H1 (cell line): ENCODE results near the gene SLC38A2. TPM values are rescaled to one million over a fixed set of nuclear protein-coding genes. Genes with fewer than 3 reads are reported as not detected.

Experiments used
- CHD1 ChIP-seq: IDR thresholded peaks from 2 replicates; pipeline ENCODE4 v1.6.1; 2012; ENCODE audit warnings: low read depth, low read length, improper control_type of control experiment
- CREB1 ChIP-seq: IDR thresholded peaks from 2 replicates; pipeline ENCODE4 v1.6.1; 2012; ENCODE audit warnings: inconsistent platforms
- EP300 ChIP-seq, 2 experiments: IDR thresholded peaks; 1 replicate in 1 of 2; 2 replicates in 1 of 2; pipeline ENCODE4 v1.6.1; 2011 to 2012; ENCODE audit warnings: low read depth in 2 of 2, low read length in 2 of 2, mild to moderate bottlenecking in 2 of 2, borderline replicate concordance in 1 of 2, inconsistent platforms in 1 of 2, moderate library complexity in 1 of 2
- FOSL1 ChIP-seq: IDR thresholded peaks from 2 replicates; pipeline ENCODE4 v1.6.1; 2011; ENCODE audit warnings: mild to moderate bottlenecking, low read depth, low read length, moderate library complexity; ENCODE audit not compliant: insufficient read depth
- HDAC6 ChIP-seq: IDR thresholded peaks from one replicate; pipeline ENCODE4 v1.7.1; 2012; ENCODE audit warnings: low read depth, mild to moderate bottlenecking, inconsistent platforms, low read length, moderate library complexity
- KDM1A ChIP-seq: fragments of 200-600, 300-600 bp; sonication (generic); IDR thresholded peaks from 2 replicates; pipeline ENCODE4 v1.7.1; 2016; ENCODE audit warnings: mild to moderate bottlenecking, low read length, borderline replicate concordance
- MAFK ChIP-seq: IDR thresholded peaks from 2 replicates; pipeline ENCODE4 v1.6.1; 2012; ENCODE audit warnings: low read depth, mild to moderate bottlenecking, improper control_type of control experiment, low read length
- PHF8 ChIP-seq: fragments of 200-600 bp; sonication (generic); conservative IDR thresholded peaks from 2 replicates; pipeline ENCODE4 v1.7.1; 2012; ENCODE audit warnings: low read depth, mild to moderate bottlenecking, inconsistent platforms, low read length, moderate library complexity
- POLR2AphosphoS5 ChIP-seq: IDR thresholded peaks from 2 replicates; pipeline ENCODE4 v1.6.1; 2011; ENCODE audit warnings: low read depth, low read length
- RFX5 ChIP-seq: IDR thresholded peaks from 2 replicates; pipeline ENCODE4 v1.6.1; 2011; ENCODE audit warnings: low read depth, low read length, improper control_type of control experiment, borderline replicate concordance
- RXRA ChIP-seq: IDR thresholded peaks from 2 replicates; pipeline ENCODE4 v1.6.1; 2011; ENCODE audit warnings: low read depth, mild to moderate bottlenecking, low read length, moderate library complexity; ENCODE audit not compliant: insufficient read depth
- SIN3A ChIP-seq, 2 experiments: IDR thresholded peaks in 1 of 2; conservative IDR thresholded peaks in 1 of 2; 2 replicates each; pipeline ENCODE4 v1.6.1; 2011 to 2012; ENCODE audit warnings: low read length in 2 of 2, improper control_type of control experiment in 1 of 2, low read depth in 1 of 2, mild to moderate bottlenecking in 1 of 2
- SP4 ChIP-seq: IDR thresholded peaks from 2 replicates; pipeline ENCODE4 v1.6.1; 2012; ENCODE audit warnings: low read length, inconsistent platforms
- TBP ChIP-seq: IDR thresholded peaks from 2 replicates; pipeline ENCODE4 v1.6.1; 2011; ENCODE audit warnings: low read depth, low read length, improper control_type of control experiment
- TCF12 ChIP-seq: IDR thresholded peaks from 2 replicates; pipeline ENCODE4 v1.6.1; 2011; ENCODE audit warnings: low read depth, mild to moderate bottlenecking, low read length
- ZNF274 ChIP-seq: IDR thresholded peaks from 2 replicates; pipeline ENCODE4 v1.7.0; 2012; ENCODE audit warnings: low read length, borderline replicate concordance; ENCODE audit errors: extremely low read depth
- polyA plus RNA-seq, 7 experiments: library from polyadenylated mRNA; depleted of rRNA in 3 of 7; stranded (reverse) in 5 of 7; unstranded in 2 of 7; fragments of >200 nt in 5 of 7; fragments of 200-250 nt in 2 of 7; gene quantifications; 1 replicate in 5 of 7; 2 replicates in 1 of 7; 4 replicates in 1 of 7; pipeline versions ENCODE4 v1.2.1 to v1.2.3, GENCODE V29; 2011 to 2013; ENCODE audit warnings: missing spikeins in 2 of 7, mixed read lengths in 2 of 7
- total RNA-seq: library from RNA; stranded (reverse); fragmentation: NEBNext Ultra II Directional; extraction: Animal tissue kit (Norgen Biotek cat#: 25700); gene quantifications from 2 replicates; pipeline ENCODE4 v1.2.1, GENCODE V29; 2021
- TF ChIP-seq, protein P1 (sequence below): IDR thresholded peaks from 2 replicates; pipeline ENCODE4 v1.6.1; 2012; ENCODE audit warnings: inconsistent platforms

The SLC38A2 gene
- total and polyA plus RNA-seq, 2 of the 8 experiments (the other 6 are each of a cell fraction or from before 2014, with no cell fraction given) = 163 to 684 TPM

- TF ChIP-seq CHD1 (peak; percentile 60; the same call in 1 of the 2 replicates), TBP (no peak; the same call in 1 of the 2 replicates), RFX5 (no peak), TCF12 (no peak), FOSL1 (0 out of 2 replicates have a peak, but pooled peaks have one; percentile 1), MAFK (no peak), RXRA (no peak), EP300 (IDR thresholded peaks at IDR 0.05; ENCODE audit: borderline replicate concordance in 1 of 2, low read depth in 2 of 2, low read length in 2 of 2) (no peak), POLR2AphosphoS5 (peak; percentile 91), HDAC6 (no peak), PHF8 (0 out of 2 replicates have a peak, but pooled peaks have one; percentile 45), ZNF274 (no peak), CREB1 (no peak), SIN3A (conservative IDR thresholded peaks at IDR 0.05 in 1 of 2, IDR thresholded peaks at IDR 0.05 in 1 of 2; ENCODE audit: low read depth in 1 of 2, low read length in 2 of 2) (0 out of 4 replicates have a peak, but pooled peaks of 1 of the 2 experiments have one; percentile 64), KDM1A (no peak), SP4 (no peak)
- TF ChIP-seq, protein P1, sequence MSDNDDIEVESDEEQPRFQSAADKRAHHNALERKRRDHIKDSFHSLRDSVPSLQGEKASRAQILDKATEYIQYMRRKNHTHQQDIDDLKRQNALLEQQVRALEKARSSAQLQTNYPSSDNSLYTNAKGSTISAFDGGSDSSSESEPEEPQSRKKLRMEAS = peak; percentile 48
These were observed 642 bp downstream of the SLC38A2 start (continued) for GRCh38 chr12:46371718-46372543.
